Fibroblast of lung (primary cell): ENCODE data around the gene RFX8.

Experiments used
- CTCF ChIP-seq, 2 donors: IDR thresholded peaks in 1 of 2; conservative IDR thresholded peaks in 1 of 2; 1 replicate in 1 of 2; 2 replicates in 1 of 2; pipeline ENCODE4 v1.5.1; 2011 to 2012; ENCODE audit warnings: low read length in 2 of 2, control low read depth in 1 of 2, inconsistent platforms in 1 of 2, low read depth in 1 of 2, mild to moderate bottlenecking in 1 of 2
- EZH2 ChIP-seq: IDR thresholded peaks from 2 replicates; pipeline ENCODE4 v1.5.1; 2012; ENCODE audit warnings: low read length, control low read depth, mild to moderate bottlenecking; ENCODE audit errors: missing control alignments

GRCh38 chr2:101360232-101360631, 114.7 kb downstream of the RFX8 start:
- no peak for TF ChIP-seq CTCF (conservative IDR thresholded peaks at IDR 0.05 in 1 of 2, IDR thresholded peaks at IDR 0.05 in 1 of 2; ENCODE audit: low read depth in 1 of 2, low read length in 2 of 2)
- no peak for TF ChIP-seq EZH2
